GM19395 (cell line): ENCODE data around the gene LMAN2L.
"Not testable (repeated sequence)": the region's sequence is repeated elsewhere in the genome, so short reads cannot be mapped to it uniquely, and the experiment has no call there.

ENCODE experiments used
- ATAC-seq: cut with Tn5 transposase; IDR thresholded peaks from one replicate; pipeline ENCODE4 v1.9.1; 2021; ENCODE audit warnings: mild to moderate bottlenecking, moderate library complexity; ENCODE audit not compliant: unreplicated experiment

Gene LMAN2L

GRCh38 chr2:96689431-96689991 is 50.4 kb downstream of the LMAN2L start:
- no peak for ATAC-seq

DNA sequence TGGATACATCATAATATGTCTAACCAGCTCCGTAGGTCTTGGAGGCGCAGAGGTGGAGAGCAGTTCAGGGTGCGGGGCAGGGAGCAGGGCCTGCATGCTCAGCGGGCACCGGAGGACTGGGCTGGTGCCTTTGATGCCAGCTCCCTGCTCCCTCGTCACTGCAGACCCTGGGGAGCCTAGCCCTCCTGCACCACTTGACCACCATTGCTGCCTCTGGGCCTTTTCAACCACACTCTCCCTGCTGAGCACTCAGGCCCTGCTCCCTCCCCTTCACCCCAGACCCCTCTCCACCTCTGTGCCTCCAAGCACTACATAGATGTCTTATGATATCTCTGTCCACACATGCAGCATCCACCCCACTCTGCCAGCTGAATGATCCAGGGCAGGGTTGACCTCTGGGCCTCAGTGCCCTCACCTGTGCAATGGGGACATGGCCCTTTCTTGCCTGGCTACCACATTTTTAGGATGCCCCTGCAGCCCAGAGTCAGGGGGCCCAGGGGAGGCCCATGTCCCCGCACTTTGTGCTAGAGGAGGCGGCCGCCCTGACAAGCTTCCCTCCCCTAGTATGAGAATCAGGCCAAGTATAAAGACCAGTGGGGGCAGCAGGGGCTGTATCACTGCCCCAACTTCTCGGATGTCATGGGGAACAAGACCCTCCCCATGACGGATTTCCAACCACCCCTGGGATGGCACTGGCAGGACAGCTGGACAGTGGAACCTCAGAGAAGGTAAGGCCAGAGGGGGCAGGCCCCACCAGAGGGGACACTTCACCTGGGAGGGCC is 51.0 kb downstream of the LMAN2L start:
- no peak for ATAC-seq

DNA sequence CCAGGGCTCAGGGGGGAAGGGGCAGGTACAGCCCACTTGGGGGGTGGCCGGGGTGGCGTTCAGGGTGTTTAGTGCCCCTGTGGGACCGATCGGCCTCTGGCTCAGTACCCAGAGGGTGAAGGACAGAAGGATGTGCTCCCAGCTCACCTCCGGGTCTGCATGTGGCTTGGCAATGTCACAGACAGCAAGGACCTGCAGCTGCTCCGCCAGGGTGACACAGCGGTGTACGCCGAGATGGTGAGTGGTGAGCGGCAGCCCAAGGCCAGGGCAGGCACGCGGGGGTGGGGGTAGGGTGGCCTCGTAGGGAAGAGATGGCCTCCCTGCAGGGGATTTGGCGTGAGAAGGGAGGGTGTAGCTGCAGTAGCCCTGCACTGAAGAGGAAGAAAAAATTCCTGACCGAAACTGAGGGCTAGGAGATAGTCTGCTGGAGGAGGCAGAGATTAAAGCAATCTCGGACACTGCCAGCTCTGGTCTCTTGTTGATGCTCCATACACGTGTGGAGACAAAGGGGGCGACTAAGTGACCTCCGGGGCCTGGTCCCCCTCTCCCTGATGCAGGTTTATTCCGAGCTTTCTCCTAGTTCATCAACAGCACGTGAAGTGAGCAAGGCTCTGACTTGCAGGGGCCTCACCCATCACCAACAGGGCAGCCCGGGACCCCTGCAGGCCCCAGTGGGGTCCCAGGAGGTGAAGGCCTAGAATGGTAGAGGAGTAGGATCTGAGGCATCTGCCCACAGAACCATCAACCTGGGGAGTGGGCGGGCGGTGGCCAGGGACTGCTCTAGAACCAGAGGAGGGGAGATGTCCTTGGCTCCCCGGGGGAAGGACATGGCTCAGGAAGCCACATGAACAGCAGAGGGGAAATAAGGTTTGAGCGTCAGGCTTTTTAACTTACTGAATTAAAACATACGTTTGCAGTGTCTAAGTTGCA is 51.9 kb downstream of the LMAN2L start:
- ATAC-seq, result no peak

- ATAC-seq, result no peak
Measured at GRCh38 chr2:96687266-96687665, 52.6 kb downstream of the LMAN2L start.

DNA sequence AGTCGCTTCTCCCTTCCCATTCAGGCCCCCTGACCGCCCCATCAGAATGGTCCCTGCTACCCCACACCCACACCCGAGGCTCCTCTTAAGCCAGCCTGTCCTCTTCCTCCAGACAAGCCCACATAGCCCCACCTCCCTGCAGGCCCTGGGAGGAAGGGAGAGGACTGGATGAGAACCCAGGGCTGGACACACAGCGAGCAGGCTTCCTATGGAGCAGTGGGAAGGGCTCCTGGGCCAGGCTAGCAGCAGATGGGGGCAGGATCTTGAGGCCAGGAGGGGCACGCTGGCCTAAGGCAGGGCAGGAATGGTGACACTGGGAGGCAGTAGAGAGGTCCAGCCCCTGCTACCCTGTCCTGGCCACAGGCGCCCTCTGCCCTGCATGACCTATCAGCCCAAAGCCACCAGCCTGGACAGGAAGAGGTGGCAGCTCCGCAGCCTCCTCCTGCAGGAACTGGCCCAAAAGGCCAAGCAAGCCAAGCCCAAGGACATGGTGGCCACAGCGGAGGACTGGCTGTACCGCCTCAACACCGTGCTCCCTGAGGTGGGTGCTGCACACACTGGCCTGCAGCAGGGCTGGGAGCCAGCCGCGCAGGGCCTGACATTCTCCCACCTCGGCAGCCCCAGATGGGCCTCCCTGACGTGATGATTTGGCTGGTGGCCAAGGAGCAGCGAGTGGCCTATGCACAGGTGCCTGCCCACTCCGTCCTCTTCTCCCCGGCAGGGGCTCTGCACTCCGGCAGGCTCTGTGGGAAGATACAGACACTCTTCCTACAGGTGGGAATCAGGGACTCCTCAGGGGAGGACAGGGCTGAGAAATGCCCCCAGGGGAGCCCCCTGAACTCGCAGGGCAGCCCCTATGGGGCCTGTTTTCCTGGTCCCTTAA is 54.0 kb downstream of the LMAN2L start:
- no peak for ATAC-seq

GRCh38 chr2:96684883-96685576 is 54.8 kb downstream of the LMAN2L start:
- no peak for ATAC-seq

DNA sequence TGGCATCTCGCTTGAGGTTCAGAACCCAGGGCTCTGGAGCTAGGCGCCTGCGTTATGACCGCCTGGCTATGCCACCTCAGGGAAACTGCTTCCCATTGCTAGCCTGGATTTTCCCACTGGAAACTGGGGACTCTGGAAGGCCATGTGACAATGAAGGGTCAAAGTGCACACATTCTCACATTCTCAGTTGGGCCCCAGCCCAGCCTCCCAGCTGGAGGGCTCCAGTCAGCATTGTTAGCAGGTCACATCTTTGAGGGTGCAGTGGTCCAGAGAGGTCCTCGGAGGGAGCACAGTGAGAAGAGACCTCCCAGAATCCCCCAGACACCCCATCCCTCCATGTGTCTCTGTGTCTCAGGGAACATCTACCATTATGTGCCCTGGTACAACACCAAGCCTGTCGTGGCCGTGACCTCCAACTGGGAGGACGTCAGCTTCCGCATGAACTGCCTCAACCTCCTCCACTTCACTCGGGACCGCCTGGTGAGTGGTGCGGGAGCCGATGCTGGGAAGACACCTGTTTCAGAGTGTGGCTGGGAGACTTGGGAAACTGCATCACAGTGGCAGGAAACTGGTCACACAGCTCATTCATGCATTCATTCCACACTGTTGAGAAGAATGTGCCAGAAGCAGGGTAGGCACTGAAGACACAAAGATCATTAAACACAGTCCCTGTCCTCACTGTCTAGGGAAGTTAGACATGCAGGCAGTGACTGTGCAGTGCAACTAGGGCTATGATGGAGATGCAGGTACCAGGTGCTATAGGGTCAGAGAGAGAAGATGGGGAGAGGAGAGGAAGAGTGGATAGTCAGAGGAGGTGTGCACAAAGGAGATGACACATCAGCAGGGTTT is 55.7 kb downstream of the LMAN2L start:
- ATAC-seq, result no peak

DNA sequence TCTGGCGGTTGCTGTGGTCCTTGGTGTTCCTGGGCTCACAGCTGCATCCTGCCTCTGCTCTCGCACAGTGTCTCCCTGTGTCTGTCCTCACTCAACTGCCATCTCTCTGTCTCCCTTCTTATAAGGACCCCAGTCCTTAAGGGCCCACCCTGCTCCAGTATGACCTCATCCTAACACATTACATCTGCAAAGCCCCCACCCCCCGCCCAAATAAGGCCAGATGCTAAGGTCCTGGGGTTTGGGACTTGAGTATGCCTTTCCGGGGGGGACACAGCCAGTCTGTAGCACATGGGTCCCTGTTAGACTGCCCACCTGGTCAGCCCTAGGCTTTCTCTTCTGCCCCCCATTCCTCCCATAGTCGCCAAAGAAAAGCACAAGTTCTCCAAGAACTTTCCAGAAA is 56.6 kb downstream of the LMAN2L start:
- no peak for ATAC-seq

DNA sequence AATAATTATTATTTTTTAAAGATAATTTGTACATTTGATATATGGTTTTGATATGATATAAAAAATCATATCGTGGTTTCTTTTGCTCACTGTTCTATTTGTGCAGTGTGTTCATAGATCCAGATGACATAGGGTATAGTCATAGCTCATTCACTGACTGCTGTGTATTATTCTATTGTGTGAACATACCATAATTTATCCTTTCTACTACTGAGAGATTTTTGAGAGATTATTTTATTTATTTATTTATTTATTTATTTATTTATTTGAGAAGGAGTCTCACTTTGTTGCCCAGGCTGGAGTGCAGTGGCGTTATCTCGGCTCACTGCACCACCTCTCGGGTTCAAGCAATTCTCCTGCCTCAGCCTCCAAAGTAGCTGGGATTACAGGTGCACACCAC is 58.3 kb downstream of the LMAN2L start:
- no peak for ATAC-seq

DNA sequence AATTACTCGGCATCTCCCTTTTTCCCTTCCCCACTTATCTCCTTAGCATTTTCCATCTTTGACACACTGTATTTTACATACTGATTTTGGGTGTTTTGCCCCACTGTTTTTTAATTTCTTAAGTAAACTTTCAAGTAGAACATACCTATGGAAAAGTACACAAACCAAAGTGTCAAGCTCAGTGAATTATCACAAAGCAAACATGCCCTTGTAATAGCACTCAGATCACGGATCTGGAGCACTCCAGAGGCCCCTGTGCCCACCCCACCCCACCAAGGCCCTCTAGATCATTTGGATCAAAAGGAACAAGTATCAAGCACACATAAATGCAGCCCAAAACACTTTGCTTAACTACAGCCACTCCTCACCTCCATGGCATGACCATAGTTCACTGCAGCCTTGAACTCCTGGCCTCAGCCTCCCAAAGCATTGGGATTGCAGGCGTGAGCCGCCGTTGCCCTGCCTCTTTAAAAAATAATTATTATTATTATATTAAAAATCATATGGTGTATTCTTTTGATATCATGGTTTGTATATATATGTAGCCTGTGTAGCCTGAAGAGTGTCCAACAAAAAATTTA is 59.2 kb downstream of the LMAN2L start:
- no peak for ATAC-seq

- no peak for ATAC-seq
Measured at GRCh38 chr2:96679848-96680247, 60.0 kb downstream of the LMAN2L start.

DNA sequence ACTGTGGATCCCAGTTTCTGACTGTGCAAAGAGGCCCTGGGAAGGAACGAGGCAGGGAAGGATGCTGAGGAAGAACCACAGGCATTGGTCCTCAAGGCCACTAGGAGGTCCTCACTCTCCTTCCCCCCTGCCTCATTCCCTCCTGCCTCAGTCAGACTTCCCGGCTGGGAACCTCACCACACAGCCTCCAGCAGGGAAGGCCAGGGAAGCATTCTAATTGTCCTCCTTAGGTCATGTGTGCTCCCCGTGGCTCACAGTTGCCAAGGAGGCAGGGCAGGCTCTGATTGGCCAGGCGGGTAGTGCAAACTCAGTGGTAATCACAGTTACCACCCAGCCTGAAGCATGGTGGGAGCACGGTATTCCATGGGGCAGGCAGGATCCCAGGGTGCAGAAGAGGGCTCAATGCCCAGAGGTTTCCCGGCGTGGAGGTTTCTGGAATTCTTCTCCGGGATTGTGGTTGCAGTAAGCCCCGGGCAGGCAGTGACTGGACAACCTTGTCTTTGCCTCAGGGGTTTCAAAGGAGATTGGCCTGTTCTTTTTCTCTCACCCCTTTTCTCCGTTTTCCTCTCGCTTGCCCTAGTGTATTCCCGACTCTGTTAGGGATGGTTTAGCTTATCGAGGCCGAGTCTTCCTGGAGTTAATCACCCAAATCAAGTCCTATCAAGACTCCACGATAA is 70.2 kb downstream of the LMAN2L start:
- no peak for ATAC-seq

DNA sequence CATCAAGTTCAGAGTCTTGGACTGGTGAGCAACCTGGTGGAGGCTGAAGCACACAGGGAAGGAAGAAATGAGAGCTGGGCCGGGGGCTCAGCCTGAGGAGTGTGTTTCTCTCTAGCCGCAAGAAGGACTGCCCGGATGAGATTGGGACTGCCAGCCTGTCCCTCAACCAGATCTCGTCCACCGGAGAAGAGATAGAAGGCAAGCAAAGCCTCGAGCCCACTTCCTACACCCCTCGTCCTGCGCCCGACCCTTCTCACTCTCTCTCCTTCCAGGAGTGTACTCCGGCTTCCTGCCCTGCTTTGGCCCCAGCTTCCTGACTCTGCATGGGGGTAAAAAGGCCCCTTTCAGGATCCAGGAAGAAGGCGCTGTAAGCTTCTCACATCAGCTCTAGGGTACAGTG is 71.1 kb downstream of the LMAN2L start:
- ATAC-seq, result no peak

DNA sequence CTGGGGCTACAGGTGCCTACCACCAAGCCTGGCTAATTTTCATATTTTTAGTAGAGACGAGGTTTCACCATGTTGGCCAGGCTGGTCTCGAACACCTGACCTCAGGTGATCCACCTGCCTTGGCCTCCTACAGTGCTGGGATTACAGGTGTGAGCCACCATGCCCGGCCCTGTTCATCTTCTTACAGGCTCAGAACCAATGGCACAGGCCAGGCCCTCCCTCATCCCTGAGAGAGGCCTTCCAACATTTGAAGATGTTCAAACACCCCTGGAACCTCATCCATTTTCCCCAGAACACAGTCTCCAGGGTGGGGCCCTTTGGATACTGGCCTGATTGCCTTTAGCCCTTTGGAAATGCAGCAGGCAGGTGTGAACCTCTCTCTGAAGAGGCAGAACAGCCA is 74.1 kb downstream of the LMAN2L start:
- not testable (repeated sequence) for ATAC-seq

DNA sequence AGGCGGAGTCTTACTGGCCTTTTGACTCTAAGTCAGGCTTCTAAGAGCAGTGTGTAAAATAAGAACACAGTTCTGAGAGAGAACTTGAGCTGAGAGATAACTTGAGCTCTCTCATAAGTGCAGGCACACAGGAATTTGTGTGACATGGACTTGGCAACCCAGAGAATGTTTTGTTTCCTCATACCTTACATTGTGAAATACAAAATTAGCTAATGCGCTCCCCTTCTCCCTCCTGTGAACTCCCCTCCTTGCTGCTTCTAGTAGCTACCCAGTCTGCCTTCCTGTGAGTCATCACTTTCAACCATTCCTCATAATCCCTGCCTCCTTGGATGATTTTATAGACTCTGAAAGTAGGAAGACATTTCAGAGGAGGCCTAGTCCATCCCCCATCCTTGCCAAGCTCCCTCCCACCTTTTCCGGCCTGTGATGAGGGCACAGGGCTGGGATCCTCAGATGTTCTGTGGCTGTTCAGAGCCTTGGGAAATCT is 74.7 kb downstream of the LMAN2L start:
- ATAC-seq, result no peak

DNA sequence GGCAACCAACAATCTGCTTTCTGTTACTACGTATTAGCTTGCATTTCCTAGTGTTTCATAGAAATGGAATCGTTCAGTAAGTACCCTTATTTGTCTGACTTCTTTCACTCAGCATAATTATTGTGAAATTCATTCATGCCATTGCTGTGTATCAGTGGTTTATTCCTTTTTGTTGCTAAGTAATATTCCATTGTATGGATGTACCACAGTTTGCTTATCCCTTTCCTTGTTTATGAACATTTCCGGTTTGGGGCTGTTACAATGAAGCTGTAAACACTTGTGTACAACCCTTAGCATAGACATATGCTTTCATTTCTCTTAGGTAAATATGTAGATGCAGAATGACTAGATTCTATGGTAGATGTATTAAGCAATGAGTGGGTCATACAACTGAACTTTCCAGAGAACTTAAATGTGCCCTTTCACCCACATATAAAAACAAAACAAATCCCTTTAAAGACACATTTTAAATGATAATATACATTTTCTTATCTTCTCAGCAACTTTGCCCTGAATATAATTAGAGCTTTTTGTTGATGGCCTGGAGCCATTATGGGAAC is 75.4 kb downstream of the LMAN2L start:
- no peak for ATAC-seq

- no peak for ATAC-seq
Measured at GRCh38 chr2:96663829-96664228, 76.0 kb downstream of the LMAN2L start.

- no peak for ATAC-seq
Measured at GRCh38 chr2:96663177-96663576, 76.7 kb downstream of the LMAN2L start.
